Erythroblast (primary cell): ENCODE results near the gene TBX2.

Experiments
- GATA1 ChIP-seq: IDR thresholded peaks from 2 replicates; pipeline ENCODE4 v1.6.1; 2011; ENCODE audit warnings: low read depth, mild to moderate bottlenecking, control low read depth, low read length, moderate library complexity
- POLR2A ChIP-seq: IDR thresholded peaks from 2 replicates; pipeline ENCODE4 v1.6.1; 2011; ENCODE audit warnings: mild to moderate bottlenecking, low read length

DNA sequence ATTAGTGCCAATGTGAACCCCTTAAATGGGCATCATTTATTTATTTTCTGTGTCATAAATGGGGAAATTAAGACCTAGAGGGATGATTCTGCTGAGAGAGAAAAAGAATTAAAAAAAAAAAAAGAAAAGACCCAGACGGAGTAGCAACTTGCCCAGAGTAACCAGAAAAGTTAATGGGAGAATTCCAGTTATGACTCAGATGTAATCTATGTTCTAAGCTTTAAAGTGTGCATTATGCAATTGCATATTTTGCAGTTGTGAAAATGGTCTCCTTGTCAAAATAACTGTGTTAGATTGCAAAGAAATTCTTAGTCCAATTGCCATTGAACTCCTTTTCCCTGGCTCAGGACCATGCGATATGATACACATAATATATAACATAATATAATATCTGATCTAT lies 38.6 kb upstream of the TBX2 start:
- TF ChIP-seq POLR2A (no peak), GATA1 (no peak)
